Upper lobe of left lung (tissue), 6 donors: ENCODE data around the gene KIRREL3. TPM values are rescaled to one million over a fixed set of nuclear protein-coding genes. Genes with fewer than 3 reads are reported as not detected.

ENCODE experiments used
- ATAC-seq, 2 donors: fragments of 200-7000 bp; cut with Tn5 transposase; one replicate each; pipeline ENCODE4 v1.9.1; 2022; ENCODE audit warnings: mild to moderate bottlenecking in 2 of 2, moderate library complexity in 2 of 2; ENCODE audit not compliant: low FRiP score in 2 of 2
- DNase-seq, 2 donors: peaks; one replicate each; pipeline ENCODE4 v3.0.0-alpha.2; 2019 to 2020
- H3K27ac ChIP-seq, 4 donors: fragments of 200-600 bp; sonication (generic); one replicate each; pipeline ENCODE4 v1.5.1; 2016 to 2019
- H3K27me3 ChIP-seq, 4 donors: fragments of 200-600 bp; sonication (generic); one replicate each; pipeline ENCODE4 v1.5.1; 2017 to 2019
- H3K36me3 ChIP-seq, 4 donors: fragments of 200-600 bp; sonication (generic); one replicate each; pipeline ENCODE4 v1.5.1; 2016 to 2019
- H3K4me1 ChIP-seq, 4 donors: fragments of 200-600 bp; sonication (generic); one replicate each; pipeline ENCODE4 v1.5.1; 2018 to 2019
- H3K4me3 ChIP-seq, 4 donors: fragments of 200-600 bp; sonication (generic); one replicate each; pipeline ENCODE4 v1.5.1; 2017 to 2019; ENCODE audit warnings: mild to moderate bottlenecking in 2 of 4, moderate library complexity in 1 of 4
- H3K9me3 ChIP-seq, 4 donors: fragments of 200-600 bp; sonication (generic); one replicate each; pipeline ENCODE4 v1.5.1; 2018 to 2019
- CTCF ChIP-seq, 6 experiments: fragments of 450-650 bp in 4 of 6; fragments of 200-600 bp in 2 of 6; sonication (generic) in 2 of 6; IDR thresholded peaks; one replicate each; pipeline ENCODE4 v1.5.1; 2016 to 2019; ENCODE audit warnings: antibody characterized with exemption in 6 of 6
- EP300 ChIP-seq, 4 donors: sonication (generic); formaldehyde crosslinking; IDR thresholded peaks; one replicate each; pipeline ENCODE4 v1.5.1; 2017; ENCODE audit warnings: antibody characterized with exemption in 4 of 4, control low read depth in 2 of 4
- POLR2A ChIP-seq, 4 donors: fragments of 450-650 bp; IDR thresholded peaks; one replicate each; pipeline ENCODE4 v1.5.1; 2016 to 2017; ENCODE audit warnings: antibody characterized with exemption in 4 of 4, mild to moderate bottlenecking in 2 of 4
- POLR2AphosphoS5 ChIP-seq, 2 donors: sonication (generic); formaldehyde crosslinking; IDR thresholded peaks; one replicate each; pipeline ENCODE4 v1.5.1; 2017; ENCODE audit warnings: antibody characterized with exemption in 2 of 2
- WGBS, 2 donors: methylation state at CpG; one replicate each; pipeline ENCODE4 v1.1.5; 2017 to 2018; 5-methylcytosine and 5-hydroxymethylcytosine counted together
- total RNA-seq, 6 donors: library from RNA; depleted of rRNA in 4 of 6; stranded (reverse); fragments of >200 nt in 4 of 6; gene quantifications; one replicate each; pipeline versions ENCODE4 v1.1.0 to v1.2.1, GENCODE V29; 2016 to 2021
- donor health status: DM: no; HTN: no; CAD: no; lungs with moderate emphysema.
- donor health status: DM: no; HTN: yes; CAD: no; lungs with severe emphysema.

Gene KIRREL3
- total RNA-seq, 6 donors from 2014 or later, result 0.22 to 0.24 TPM; not detected in 4

- no peak for TF ChIP-seq EP300 (IDR thresholded peaks at IDR 0.05)
- no peak for TF ChIP-seq POLR2AphosphoS5 (IDR thresholded peaks at IDR 0.05)
- TF ChIP-seq POLR2A (IDR thresholded peaks at IDR 0.05), result no peak
- TF ChIP-seq CTCF (IDR thresholded peaks at IDR 0.05), result no peak
- H3K9me3 ChIP-seq, result no peaks in the 10 kb centered on the region
These were observed 399.4 kb downstream of the KIRREL3 start for GRCh38 chr11:126601136-126601535.

GRCh38 chr11:126599217-126599897, 401.2 kb downstream of the KIRREL3 start:
- Histone ChIP-seq H3K4me3 (no peak overlapping the region), H3K4me1 (peaks cover 0 to 8% (median 3%) of the 10 kb centered on the region in 4 donors), H3K27ac (no peak overlapping the region), H3K9me3 (no peaks in the 10 kb centered on the region), H3K27me3 (no peaks in the 10 kb centered on the region), H3K36me3 (no peaks in the 10 kb centered on the region)
- DNase-seq, result no peak
- TF ChIP-seq EP300 (IDR thresholded peaks at IDR 0.05) (no peak), CTCF (IDR thresholded peaks at IDR 0.05) (no peak), POLR2A (IDR thresholded peaks at IDR 0.05) (no peak), POLR2AphosphoS5 (IDR thresholded peaks at IDR 0.05) (no peak)
- ATAC-seq, result no peak
- WGBS, 2 donors, result 90 to 92% methylated on average over 7 of the region's 7 CpGs

More at GRCh38 chr11:126601136-126601535, 399.4 kb downstream of the KIRREL3 start:
- no peak for DNase-seq
- Histone ChIP-seq H3K36me3 (no peaks in the 10 kb centered on the region), H3K27ac (no peak overlapping the region), H3K4me1 (no peaks in the 10 kb centered on the region), H3K27me3 (no peaks in the 10 kb centered on the region), H3K4me3 (no peak overlapping the region)
- ATAC-seq, result no peak
- WGBS, 2 donors, result 68 to 85% methylated on average over 5 of the region's 5 CpGs

- DNase-seq, result no peak
- Histone ChIP-seq H3K27ac (no peak overlapping the region), H3K4me3 (no peak overlapping the region), H3K9me3 (no peaks in the 10 kb centered on the region), H3K4me1 (peaks cover 0 to 8% (median 3%) of the 10 kb centered on the region in 4 donors), H3K36me3 (no peaks in the 10 kb centered on the region), H3K27me3 (no peaks in the 10 kb centered on the region)
- TF ChIP-seq POLR2AphosphoS5 (IDR thresholded peaks at IDR 0.05), result no peak
- no peak for TF ChIP-seq POLR2A (IDR thresholded peaks at IDR 0.05)
- no peak for TF ChIP-seq EP300 (IDR thresholded peaks at IDR 0.05)
- TF ChIP-seq CTCF (IDR thresholded peaks at IDR 0.05), result no peak
- 79 to 86% methylated on average over 5 of the region's 5 CpGs for WGBS, 2 donors
- no peak for ATAC-seq
These were observed 402.0 kb downstream of the KIRREL3 start for GRCh38 chr11:126598344-126599216.

GRCh38 chr11:126597041-126597440, 403.5 kb downstream of the KIRREL3 start:
- no peak for TF ChIP-seq CTCF (IDR thresholded peaks at IDR 0.05)
- no peak for TF ChIP-seq POLR2A (IDR thresholded peaks at IDR 0.05)
- TF ChIP-seq POLR2AphosphoS5 (IDR thresholded peaks at IDR 0.05), result no peak
- Histone ChIP-seq H3K27ac (no peak overlapping the region), H3K27me3 (no peaks in the 10 kb centered on the region), H3K9me3 (no peaks in the 10 kb centered on the region), H3K4me3 (no peak overlapping the region), H3K4me1 (peaks cover 0 to 8% (median 3%) of the 10 kb centered on the region in 4 donors), H3K36me3 (no peaks in the 10 kb centered on the region)
- DNase-seq, result peak in 1 of 2 donors; percentile 36
- ATAC-seq, result no peak
- WGBS, 2 donors, result 81 to 85% methylated on average over 10 of the region's 10 CpGs
